ENCODE data around the gene PRICKLE1. TPM values are rescaled to one million over a fixed set of nuclear protein-coding genes. Genes with fewer than 3 reads are reported as not detected.

PRICKLE1 gene
- total RNA-seq, 1 experiment from 2014 or later = 20.1 TPM

DNA sequence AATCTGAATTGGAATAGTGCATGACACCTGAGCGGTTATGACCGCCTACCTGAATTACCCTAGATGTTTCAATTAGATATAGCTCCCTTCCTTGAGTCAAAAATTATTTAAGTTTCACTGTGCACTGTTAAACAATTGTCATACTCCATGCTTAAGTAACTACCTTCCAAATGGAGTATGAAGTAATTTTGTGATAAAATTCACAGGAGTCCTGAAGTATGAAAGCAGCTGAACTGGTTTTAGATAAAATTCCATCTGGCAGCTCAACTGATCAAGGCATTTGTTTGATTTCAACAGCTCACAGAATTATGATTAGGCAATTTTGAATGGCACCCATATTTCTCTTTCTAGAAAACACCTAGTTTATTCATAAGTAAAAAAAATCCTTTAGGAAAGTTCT lies 19.5 kb downstream of the PRICKLE1 start:
- no peak for ATAC-seq
- Histone ChIP-seq H3K9me3 (ENCODE audit: control insufficient read depth, insufficient read depth, low read depth, low read length) (no peaks in the 10 kb centered on the region), H3K27ac (ENCODE audit: low read length) (no peak overlapping the region), H3K4me3 (ENCODE audit: low read depth in 2 of 2, low read length in 2 of 2) (no peak overlapping the region), H3K27me3 (ENCODE audit: control insufficient read depth, insufficient read depth, low read length) (no peaks in the 10 kb centered on the region), H3K4me1 (ENCODE audit: control insufficient read depth, insufficient read depth, low read length) (peaks cover 7% of the 10 kb centered on the region), H3K36me3 (ENCODE audit: control insufficient read depth, insufficient read depth, low read length) (no peaks in the 10 kb centered on the region)
- ChIA-PET POLR2A (no interaction called here), CTCF (interaction anchor here (1.3 kb wide), 1 partner anchor 87 kb away, joined by 7 read pairs; no protein-coding TSS in a partner anchor)
- BruUV-seq (replicated peaks) = TSS peak; percentile 2
- intact Hi-C loops (cut with micrococcal nuclease; ENCODE audit: unreplicated experiment) = no loop called here
- no peak for DNase-seq (ENCODE audit: low read depth, low spot score)
- in situ Hi-C loops (cut with HindIII; ENCODE audit: low pct_unique_long_range_greater_than_20kb, low sequenced_read_pairs) = no loop called here
- TF ChIP-seq, protein P1, sequence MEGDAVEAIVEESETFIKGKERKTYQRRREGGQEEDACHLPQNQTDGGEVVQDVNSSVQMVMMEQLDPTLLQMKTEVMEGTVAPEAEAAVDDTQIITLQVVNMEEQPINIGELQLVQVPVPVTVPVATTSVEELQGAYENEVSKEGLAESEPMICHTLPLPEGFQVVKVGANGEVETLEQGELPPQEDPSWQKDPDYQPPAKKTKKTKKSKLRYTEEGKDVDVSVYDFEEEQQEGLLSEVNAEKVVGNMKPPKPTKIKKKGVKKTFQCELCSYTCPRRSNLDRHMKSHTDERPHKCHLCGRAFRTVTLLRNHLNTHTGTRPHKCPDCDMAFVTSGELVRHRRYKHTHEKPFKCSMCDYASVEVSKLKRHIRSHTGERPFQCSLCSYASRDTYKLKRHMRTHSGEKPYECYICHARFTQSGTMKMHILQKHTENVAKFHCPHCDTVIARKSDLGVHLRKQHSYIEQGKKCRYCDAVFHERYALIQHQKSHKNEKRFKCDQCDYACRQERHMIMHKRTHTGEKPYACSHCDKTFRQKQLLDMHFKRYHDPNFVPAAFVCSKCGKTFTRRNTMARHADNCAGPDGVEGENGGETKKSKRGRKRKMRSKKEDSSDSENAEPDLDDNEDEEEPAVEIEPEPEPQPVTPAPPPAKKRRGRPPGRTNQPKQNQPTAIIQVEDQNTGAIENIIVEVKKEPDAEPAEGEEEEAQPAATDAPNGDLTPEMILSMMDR (IDR thresholded peaks at IDR 0.05) = no peak
- TF ChIP-seq, protein P2, sequence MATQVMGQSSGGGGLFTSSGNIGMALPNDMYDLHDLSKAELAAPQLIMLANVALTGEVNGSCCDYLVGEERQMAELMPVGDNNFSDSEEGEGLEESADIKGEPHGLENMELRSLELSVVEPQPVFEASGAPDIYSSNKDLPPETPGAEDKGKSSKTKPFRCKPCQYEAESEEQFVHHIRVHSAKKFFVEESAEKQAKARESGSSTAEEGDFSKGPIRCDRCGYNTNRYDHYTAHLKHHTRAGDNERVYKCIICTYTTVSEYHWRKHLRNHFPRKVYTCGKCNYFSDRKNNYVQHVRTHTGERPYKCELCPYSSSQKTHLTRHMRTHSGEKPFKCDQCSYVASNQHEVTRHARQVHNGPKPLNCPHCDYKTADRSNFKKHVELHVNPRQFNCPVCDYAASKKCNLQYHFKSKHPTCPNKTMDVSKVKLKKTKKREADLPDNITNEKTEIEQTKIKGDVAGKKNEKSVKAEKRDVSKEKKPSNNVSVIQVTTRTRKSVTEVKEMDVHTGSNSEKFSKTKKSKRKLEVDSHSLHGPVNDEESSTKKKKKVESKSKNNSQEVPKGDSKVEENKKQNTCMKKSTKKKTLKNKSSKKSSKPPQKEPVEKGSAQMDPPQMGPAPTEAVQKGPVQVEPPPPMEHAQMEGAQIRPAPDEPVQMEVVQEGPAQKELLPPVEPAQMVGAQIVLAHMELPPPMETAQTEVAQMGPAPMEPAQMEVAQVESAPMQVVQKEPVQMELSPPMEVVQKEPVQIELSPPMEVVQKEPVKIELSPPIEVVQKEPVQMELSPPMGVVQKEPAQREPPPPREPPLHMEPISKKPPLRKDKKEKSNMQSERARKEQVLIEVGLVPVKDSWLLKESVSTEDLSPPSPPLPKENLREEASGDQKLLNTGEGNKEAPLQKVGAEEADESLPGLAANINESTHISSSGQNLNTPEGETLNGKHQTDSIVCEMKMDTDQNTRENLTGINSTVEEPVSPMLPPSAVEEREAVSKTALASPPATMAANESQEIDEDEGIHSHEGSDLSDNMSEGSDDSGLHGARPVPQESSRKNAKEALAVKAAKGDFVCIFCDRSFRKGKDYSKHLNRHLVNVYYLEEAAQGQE (IDR thresholded peaks at IDR 0.05; ENCODE audit: insufficient read depth in 1 of 2, low read depth in 2 of 2, low read length in 1 of 2) = no peak
- TF ChIP-seq POLR2AphosphoS5 (IDR thresholded peaks at IDR 0.05; ENCODE audit: low read depth, low read length) (no peak), TCF7L2 (IDR thresholded peaks at IDR 0.05; ENCODE audit: low read depth, low read length) (no peak), SIN3A (IDR thresholded peaks at IDR 0.05; ENCODE audit: borderline replicate concordance, insufficient read depth, low read depth, low read length) (no peak)

DNA sequence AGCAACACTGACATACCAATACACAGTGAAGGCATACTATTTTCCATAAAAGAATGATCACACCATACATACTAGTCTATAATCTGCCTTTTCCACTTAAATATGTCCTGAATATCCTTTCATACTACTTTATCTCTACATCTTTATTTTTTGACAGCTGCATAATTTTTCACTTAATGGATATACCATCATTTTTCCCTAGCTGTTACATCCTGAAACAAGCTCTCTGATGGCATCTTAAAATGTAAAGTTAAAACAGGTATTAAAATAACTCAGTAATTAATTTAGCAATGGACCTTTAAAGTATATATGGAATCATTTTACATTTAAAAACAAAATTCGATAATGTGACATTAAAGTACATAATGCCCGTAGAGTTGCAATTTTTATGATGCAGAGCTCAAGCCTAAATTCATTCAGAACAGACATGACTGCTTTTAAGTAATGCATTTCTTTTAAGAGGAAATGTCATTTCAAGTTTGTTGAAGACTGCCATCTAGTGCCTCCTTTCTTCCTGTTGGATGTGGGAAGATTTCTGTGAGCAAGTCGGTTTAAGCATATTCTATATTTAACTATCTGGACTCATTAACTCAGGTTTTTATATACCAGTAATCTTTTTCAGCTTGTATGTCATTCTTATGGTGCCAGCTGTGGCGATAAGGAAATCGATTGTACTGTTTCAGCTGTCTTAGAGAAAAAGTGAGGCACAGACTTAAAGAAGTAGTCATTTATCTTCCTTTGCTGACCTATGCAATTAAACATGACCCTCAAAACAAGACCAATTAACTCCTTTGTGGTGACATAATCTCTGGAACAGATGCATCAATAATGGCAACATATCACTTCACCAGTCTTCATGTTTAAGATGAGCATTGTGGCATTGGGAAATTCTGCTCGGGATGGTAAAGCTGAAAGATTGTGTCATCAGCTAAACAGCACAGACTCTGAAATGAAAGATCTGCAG lies 20.3 kb downstream of the PRICKLE1 start:
- ATAC-seq (peak; percentile 72; the same call in 1 of the 2 replicates), DNase-seq (ENCODE audit: low read depth, low spot score) (peak; percentile 25)
- Histone ChIP-seq H3K27ac (ENCODE audit: low read length) (no peak overlapping the region), H3K36me3 (ENCODE audit: control insufficient read depth, insufficient read depth, low read length) (no peaks in the 10 kb centered on the region), H3K27me3 (ENCODE audit: control insufficient read depth, insufficient read depth, low read length) (no peaks in the 10 kb centered on the region), H3K4me1 (ENCODE audit: control insufficient read depth, insufficient read depth, low read length) (peaks cover 7% of the 10 kb centered on the region), H3K9me3 (ENCODE audit: control insufficient read depth, insufficient read depth, low read depth, low read length) (no peaks in the 10 kb centered on the region), H3K4me3 (ENCODE audit: low read depth in 2 of 2, low read length in 2 of 2) (no peak overlapping the region)
- TF ChIP-seq, protein P1 (IDR thresholded peaks at IDR 0.05) = peak; percentile 73; the same call in 1 of the 2 replicates
- TF ChIP-seq, protein P2 (IDR thresholded peaks at IDR 0.05; ENCODE audit: insufficient read depth in 1 of 2, low read depth in 2 of 2, low read length in 1 of 2) = no peak
- TF ChIP-seq POLR2AphosphoS5 (IDR thresholded peaks at IDR 0.05; ENCODE audit: low read depth, low read length) (no peak), SIN3A (IDR thresholded peaks at IDR 0.05; ENCODE audit: borderline replicate concordance, insufficient read depth, low read depth, low read length) (no peak)
- intact Hi-C loops (cut with micrococcal nuclease; ENCODE audit: unreplicated experiment) = loop anchor here (2.0 kb wide), 1 partner anchor 84 kb away; no protein-coding TSS in a partner anchor
- CTCF ChIA-PET = interaction anchor here (1.0 to 1.3 kb wide), 3 partner anchors 39 to 87 kb away, joined by 3 to 7 read pairs (median 4); no protein-coding TSS in a partner anchor
- POLR2A ChIA-PET = no interaction called here
- in situ Hi-C loops (cut with HindIII; ENCODE audit: low pct_unique_long_range_greater_than_20kb, low sequenced_read_pairs) = no loop called here
- no TSS peak for BruUV-seq (replicated peaks)
